ENCODE measurements around the gene FCSK.
A peak's percentile ranks its signal among the peaks of the same experiment; 100 is the strongest.
"Not testable (repeated sequence)": the region's sequence is repeated elsewhere in the genome, so short reads cannot be mapped to it uniquely, and the experiment has no call there.

Gene FCSK

DNA sequence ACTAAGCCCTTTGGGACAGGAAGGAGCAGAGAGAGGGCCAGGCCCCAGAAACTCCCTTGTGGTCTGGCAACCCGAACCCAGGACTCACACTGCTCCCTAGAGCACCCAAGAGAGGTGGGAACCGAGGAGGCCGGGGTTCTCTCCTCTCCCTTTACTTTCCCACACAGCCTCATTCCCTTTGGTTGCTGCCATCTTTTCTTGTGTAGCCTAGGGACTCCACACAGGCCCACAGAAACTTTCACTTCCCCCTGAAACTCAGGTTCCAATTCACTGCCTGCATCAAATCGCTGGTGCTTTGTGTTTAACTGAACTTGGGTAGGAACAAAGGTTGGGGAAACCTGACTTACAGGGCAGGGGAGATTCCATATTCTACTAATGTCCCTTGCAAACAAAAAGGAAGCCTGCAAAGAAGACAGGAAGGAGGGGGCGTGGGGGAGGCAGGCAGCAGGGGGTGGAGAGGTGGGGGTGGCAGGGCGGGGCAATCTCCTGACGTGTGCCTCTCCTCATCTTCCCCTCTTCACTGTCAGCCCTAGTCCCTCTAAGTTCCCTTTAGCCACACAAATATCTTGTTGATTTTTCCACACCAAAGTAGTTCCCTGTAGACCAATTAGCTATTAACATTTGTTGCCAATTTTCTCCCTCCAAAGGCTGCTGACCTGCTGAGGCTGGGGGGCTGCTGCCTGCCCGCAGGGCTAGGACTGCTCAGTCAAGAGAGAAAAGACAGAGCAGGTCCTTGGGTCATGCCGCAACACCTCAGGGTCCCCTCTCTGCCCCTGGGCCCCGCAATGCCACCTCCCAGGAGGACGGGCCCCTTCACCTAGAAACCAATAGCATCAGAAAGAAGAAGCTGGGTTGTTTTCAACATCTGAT lies 23.5 kb upstream of the FCSK start:
- peak; percentile 51 to 66 for DNase-seq (ENCODE audit: low read depth in 2 of 2)

GRCh38 chr16:70432356-70432722 lies 22.1 kb upstream of the FCSK start:
- DNase-seq (ENCODE audit: low read depth in 2 of 2) = no peak

DNA sequence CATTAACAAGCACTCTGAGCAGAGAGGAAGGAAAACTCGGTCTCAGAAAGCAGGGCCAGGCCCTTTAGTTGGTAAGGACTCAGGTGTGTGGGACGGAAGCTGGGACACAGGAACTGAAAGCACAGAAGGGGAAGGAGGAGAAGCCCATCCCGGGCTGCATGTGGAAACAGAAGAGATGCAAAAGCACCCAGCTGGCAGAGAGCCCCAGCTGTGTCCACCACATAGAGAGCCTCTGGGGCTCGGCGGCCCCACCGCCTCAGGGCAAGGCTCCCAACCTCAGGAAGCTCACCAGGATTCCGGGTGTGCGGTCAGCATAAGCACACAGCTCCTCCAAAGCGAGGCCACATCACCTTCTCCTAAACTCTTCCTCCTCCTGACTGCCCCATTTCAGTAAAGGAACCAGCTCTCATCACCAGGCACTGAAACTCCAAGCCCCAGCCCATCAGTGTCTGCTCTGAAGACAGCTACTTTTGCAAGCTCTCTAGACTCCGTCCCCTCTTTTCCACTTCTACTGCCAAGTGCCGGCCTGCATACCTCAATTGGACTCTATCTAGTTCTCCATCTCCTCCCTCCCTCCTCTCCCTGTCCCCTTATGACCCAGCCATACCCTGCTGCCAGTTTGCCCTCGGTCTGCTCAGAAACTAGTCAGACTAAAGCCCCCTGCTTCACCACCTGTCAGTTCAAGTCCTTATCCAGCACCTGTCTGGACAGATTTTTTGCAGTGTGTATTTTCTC lies 21.5 kb upstream of the FCSK start:
- no peak for DNase-seq (ENCODE audit: low read depth in 2 of 2)

DNA sequence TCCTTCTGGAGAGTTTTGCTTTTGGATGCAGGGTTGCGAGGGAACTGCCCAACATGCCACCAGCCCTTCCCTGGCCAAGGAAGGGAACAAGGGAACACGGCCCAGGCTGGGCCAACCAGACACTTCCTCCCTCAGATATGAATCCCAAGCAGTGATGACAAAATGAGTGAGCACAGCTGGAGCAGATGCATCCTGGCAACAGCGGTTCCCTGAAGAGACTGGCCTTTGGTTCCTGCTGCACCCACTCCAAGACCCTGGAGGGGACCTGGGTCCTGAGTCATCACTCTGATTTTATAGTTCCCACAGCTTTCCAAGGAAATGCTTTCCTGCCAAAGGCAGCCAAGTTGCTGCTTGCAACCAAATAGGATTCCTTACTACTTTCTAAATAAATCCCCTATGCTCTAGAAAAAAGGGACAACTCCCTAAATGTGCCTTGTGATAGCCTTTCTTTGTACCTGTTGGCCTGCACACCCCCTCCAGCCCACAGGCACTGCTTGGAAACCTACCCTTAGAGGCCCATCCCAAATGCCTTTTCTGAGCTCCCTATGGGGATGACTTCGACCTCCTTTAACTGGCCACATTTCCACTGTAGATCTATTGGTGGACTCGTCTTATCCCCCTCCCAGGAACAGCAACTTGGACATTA lies 20.8 kb upstream of the FCSK start:
- DNase-seq (ENCODE audit: low read depth in 2 of 2) = no peak

DNA sequence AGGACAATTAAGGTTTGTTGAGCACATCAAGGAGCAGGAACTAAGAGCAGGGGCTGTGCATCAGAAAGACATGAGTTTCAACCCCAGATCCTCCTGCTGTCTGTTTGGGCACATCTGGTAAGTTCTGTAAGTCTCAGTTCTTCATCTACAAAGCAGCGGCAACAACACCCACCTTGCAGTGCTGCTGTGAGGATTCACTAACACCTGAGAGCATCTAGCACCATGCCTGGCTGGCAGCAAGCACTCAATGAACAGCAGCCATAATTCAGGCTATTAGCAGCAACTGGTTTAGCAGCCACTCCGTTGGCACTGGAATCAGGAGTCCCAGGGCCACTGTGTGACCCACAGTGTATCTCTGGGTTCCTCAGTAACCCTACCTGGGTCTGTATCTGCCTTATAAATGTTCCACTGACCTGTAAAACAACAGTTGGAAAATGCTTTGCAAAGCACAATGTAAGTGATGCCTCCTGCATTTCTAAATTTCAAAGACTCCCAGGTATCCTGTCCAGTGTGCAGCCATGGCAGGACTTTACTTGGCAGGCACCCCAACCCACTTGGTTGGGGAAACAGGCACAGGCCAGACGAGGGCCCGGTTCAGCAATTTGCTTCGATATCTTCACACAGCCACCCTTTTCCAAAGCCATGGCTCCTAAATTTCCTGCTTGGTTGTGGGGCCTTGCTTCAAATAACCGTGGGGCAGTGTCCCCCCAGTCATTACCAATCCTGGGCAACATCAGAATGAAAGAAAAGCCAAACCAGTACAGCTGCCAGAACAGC lies 19.7 kb upstream of the FCSK start:
- no peak for DNase-seq (ENCODE audit: low read depth in 2 of 2)

GRCh38 chr16:70437017-70437581 lies 17.3 kb upstream of the FCSK start:
- DNase-seq (ENCODE audit: low read depth in 2 of 2) = no peak

DNA sequence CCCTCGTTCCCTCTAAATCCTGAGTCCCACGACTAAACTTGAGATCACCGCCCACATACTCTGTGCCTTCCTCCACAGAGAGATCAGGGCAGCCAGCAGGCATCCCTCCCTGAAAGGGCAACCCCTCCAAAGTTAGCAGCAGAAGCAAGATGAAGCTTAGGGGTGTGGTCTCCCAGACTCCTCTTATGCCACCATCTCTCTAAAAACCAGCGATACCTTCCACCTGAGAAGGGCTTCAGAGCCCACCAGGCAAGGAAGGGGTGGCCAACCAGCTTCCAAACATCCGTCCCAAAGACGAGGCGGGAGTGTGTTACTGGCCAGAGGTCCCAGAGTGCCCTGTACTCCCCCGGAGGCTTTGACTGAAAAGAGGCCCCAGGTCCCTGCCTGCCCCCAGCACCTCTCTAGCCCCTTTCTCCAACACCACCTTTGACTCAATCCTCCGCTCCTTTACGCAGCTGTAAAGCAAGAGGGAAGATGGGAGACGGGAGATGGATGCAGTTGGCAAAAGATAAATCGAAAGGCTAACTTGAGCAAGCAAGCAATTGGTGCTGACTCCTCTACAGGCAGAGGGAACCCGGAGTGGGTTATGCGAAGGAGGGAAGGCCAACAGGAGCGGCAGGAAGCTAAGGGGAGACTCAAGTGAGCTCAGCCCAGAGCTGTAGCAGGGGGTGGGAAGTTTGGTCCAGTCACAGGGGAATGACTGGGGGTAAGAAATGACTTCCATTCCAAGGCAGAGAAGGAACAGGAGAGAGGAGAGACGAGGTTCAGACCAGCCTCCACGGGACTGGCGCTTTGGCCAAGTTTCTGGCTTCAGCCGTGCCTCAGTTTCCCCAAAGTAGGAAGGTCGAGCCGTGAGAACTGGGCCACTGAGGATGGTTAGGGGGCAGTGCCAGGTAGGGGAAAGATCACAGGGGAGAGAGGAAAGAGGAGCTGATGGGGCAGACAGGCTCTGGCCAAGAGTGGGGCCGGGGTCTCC lies 16.5 kb upstream of the FCSK start:
- no peak for DNase-seq (ENCODE audit: low read depth in 2 of 2)

- DNase-seq (ENCODE audit: low read depth in 2 of 2) = no peak
These were observed 15.8 kb upstream of the FCSK start for GRCh38 chr16:70438585-70438968.

GRCh38 chr16:70438969-70439862 lies 15.2 kb upstream of the FCSK start, which contains the start of gene ST3GAL2:
Gene ST3GAL2, minus strand, starts transcription at chr16:70439100. Its CDS starts 40,570 bp downstream, at chr16:70398530.
- peak; percentile 89 to 91 for DNase-seq (ENCODE audit: low read depth in 2 of 2)

DNA sequence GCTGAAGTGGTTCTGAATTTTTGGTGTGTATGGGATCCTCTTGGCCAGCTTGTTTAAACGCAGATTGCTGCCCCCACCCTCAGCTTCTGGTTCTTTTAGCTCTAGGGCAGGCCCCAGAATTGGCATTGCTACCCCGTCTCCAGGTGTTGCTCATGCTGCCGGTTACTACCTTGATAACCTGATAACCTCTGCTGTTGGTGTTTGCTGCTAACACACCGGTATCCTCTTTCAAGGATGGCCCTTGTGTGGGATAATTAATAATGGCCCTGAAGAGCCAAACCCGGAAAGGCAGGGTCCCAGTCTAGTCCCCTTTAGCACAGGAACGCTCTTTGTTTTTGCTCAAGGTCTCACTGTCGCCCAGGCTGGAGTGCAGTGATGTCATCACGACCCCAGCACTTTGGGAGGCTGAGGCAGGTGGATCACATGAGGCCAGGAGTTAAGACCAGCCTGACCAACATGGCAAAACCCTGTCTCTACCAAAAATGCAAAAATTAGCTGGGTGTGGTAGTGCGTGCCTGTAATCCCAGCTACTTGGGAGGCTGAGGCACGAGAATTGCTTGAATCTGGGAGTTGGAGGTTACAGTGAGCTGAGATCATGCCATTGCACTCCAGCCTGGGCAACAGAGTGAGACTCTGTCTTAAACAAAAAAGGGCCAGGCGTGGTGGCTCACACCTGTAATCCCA lies 14.2 kb upstream of the FCSK start:
- no peak for DNase-seq (ENCODE audit: low read depth in 2 of 2)

GRCh38 chr16:70441406-70441990 lies 12.9 kb upstream of the FCSK start:
- no peak for DNase-seq (ENCODE audit: low read depth in 2 of 2)

DNA sequence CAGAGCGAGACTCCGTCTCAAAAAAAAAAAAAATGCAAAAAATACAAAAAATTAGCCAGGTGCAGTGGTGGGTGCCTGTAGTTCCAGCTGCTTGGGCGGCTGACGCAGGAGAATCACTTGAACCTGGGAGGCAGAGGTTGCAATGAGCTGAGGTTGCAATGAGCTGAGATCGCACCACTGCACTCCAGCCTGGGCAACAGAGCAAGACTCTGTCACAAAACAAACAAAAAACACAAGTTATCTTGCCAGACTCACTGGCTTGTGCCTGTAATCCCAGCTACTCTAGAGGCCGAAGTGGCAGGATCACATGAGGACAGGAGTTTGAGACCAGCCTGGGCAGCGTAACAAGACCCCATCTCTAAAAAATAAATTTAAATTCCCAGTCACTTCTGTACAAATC lies 12.1 kb upstream of the FCSK start:
- DNase-seq (ENCODE audit: low read depth in 2 of 2) = no peak

- no peak for DNase-seq (ENCODE audit: low read depth in 2 of 2)
These were observed 9.9 kb upstream of the FCSK start for GRCh38 chr16:70444249-70445063.

DNA sequence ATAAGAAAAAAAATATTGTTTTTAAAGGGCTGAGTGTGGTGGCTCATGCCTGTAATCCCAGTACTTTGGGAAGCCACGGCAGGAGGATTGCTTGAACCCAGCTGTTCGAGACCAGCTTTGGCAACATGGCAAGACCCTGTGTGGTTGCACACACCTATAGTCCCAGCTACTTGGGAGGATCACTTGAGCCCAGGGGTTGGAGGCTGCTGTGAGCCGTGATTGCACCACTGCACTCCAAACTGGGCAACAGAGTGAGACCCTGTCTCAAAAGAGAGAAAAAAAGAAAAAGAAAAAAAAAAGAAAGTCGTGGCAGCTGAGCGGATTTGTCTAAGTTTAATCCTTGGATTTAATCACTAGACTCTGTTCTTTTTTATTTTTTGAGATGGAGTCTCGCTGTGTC lies 6.3 kb upstream of the FCSK start:
- DNase-seq (ENCODE audit: low read depth in 2 of 2) = no peak

DNA sequence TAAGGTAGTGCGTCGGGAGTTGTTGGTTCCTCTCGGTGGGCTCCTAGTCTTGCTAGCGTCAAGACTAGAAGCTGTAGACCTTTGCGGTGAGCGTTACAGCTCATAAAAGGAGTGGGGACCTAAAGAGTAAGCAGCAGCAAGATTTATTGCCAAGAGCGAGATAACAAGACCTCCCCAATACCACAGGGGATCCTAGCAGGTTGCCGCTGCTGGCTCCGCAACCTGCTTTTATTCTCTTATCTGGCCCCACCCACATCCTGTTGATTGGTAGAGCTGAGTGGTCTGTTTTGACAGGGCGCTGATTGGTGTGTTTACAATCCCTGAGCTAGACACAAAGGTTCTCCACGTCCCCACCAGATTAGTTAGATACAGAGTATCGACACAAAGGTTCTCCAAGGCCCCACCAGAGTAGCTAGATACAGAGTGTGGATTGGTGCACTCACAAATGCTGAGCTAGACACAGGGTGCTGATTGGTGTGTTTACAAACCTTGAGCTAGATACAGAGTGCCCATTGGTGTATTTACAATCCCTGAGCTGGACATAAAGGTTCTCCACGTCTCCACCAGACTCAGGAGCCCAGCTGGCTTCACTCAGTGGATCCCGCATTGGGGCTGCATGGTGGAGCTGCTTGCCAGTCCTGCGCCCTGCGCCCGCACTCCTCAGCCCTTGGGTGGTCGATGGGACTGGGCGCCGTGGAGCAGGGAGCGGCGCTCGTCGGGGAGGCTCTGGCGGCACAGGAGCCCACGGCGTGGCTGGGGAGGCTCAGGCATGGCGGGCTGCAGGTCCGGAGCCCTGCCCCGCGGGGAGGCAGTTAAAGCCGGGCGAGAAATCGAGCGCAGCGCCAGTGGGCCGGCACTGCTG lies 4.0 kb upstream of the FCSK start:
- not testable (repeated sequence) for DNase-seq (ENCODE audit: low read depth in 2 of 2)

GRCh38 chr16:70451004-70451340 lies 3.4 kb upstream of the FCSK start:
- DNase-seq (ENCODE audit: low read depth in 2 of 2) = not testable (repeated sequence)

Measured in stimulated activated CD4-positive, alpha-beta T cell treated with anti-CD3 and anti-CD28 coated beads, Interleukin-1b, Interleukin-23, amount 100 ng/mL, for 4 hours (primary cell).